Astrocyte (in vitro differentiated cells and primary cell): ENCODE results near the gene ZMYND8. TPM values are rescaled to one million over a fixed set of nuclear protein-coding genes. Genes with fewer than 3 reads are reported as not detected.

Experiments used
- DNase-seq: peaks from one replicate; pipeline ENCODE4 v3.0.0-alpha.2; 2010; ENCODE audit warnings: low read depth
- FAIRE-seq: peaks from 2 replicates; lab custom pipeline; 2011; peaks lifted over from hg19 to GRCh38; lab: Jason Lieb, UNC
- H2AFZ ChIP-seq: 2 replicates; pipeline ENCODE4 v1.6.0; 2012; ENCODE audit warnings: low read depth, low read length, inconsistent platforms
- H3K27ac ChIP-seq: 2 replicates; pipeline ENCODE4 v1.5.1; 2011; ENCODE audit warnings: low read depth, low read length, inconsistent platforms
- H3K27me3 ChIP-seq: 2 replicates; pipeline ENCODE4 v1.6.0; 2011; ENCODE audit warnings: low read length, inconsistent platforms; ENCODE audit not compliant: insufficient read depth
- H3K36me3 ChIP-seq: 2 replicates; pipeline ENCODE4 v1.5.1; 2011; ENCODE audit warnings: low read length, inconsistent platforms; ENCODE audit not compliant: insufficient read depth
- H3K4me1 ChIP-seq: 2 replicates; pipeline ENCODE4 v1.5.1; 2011; ENCODE audit warnings: low read length, inconsistent platforms; ENCODE audit not compliant: insufficient read depth
- H3K4me2 ChIP-seq: 2 replicates; pipeline ENCODE4 v1.6.0; 2012; ENCODE audit warnings: low read length, inconsistent platforms
- H3K4me3 ChIP-seq: 2 replicates; pipeline ENCODE4 v1.5.1; 2011; ENCODE audit warnings: low read depth, mild to moderate bottlenecking, low read length, inconsistent platforms; ENCODE audit not compliant: insufficient read depth
- H3K79me2 ChIP-seq: 2 replicates; pipeline ENCODE4 v1.6.0; 2012; ENCODE audit warnings: mild to moderate bottlenecking, low read length, inconsistent platforms; ENCODE audit not compliant: insufficient read depth
- H3K9ac ChIP-seq: 2 replicates; pipeline ENCODE4 v1.6.0; 2012; ENCODE audit warnings: mild to moderate bottlenecking, low read length, inconsistent platforms
- H3K9me3 ChIP-seq: 2 replicates; pipeline ENCODE4 v1.5.1; 2012; ENCODE audit warnings: low read depth, mild to moderate bottlenecking, low read length, inconsistent platforms; ENCODE audit not compliant: insufficient read depth
- H4K20me1 ChIP-seq: 2 replicates; pipeline ENCODE4 v1.6.0; 2012; ENCODE audit warnings: low read length, inconsistent platforms; ENCODE audit not compliant: insufficient read depth
- H3K27ac Mint-ChIP-seq: one replicate; pipeline ENCODE4 v1.8.0; 2021; ENCODE audit warnings: mild to moderate bottlenecking, mixed read lengths; ENCODE audit not compliant: unreplicated experiment
- H3K27me3 Mint-ChIP-seq: one replicate; pipeline ENCODE4 v1.8.0; 2021; ENCODE audit warnings: low read depth, mixed read lengths; ENCODE audit not compliant: unreplicated experiment
- H3K36me3 Mint-ChIP-seq: one replicate; pipeline ENCODE4 v1.8.0; 2021; ENCODE audit warnings: low read depth, mixed read lengths; ENCODE audit not compliant: unreplicated experiment
- H3K4me1 Mint-ChIP-seq: one replicate; pipeline ENCODE4 v1.8.0; 2021; ENCODE audit warnings: low read depth, mixed read lengths; ENCODE audit not compliant: unreplicated experiment
- H3K4me3 Mint-ChIP-seq: one replicate; pipeline ENCODE4 v1.8.0; 2021; ENCODE audit warnings: mild to moderate bottlenecking, moderate library complexity, mixed read lengths; ENCODE audit not compliant: unreplicated experiment
- H3K9me3 Mint-ChIP-seq: one replicate; pipeline ENCODE4 v1.8.0; 2021; ENCODE audit warnings: mild to moderate bottlenecking, mixed read lengths; ENCODE audit not compliant: unreplicated experiment
- EZH2 ChIP-seq: IDR thresholded peaks from 2 replicates; pipeline ENCODE4 v1.6.1; 2012; ENCODE audit warnings: mild to moderate bottlenecking, low read length, inconsistent platforms; ENCODE audit not compliant: insufficient read depth
- total RNA-seq: library from RNA; stranded (reverse); gene quantifications from 2 replicates; pipeline ENCODE4 v1.2.1, GENCODE V29; 2021
- TF ChIP-seq, protein P1 (sequence below): IDR thresholded peaks from 2 replicates; pipeline ENCODE4 v1.5.1; 2011; ENCODE audit warnings: low read depth, mild to moderate bottlenecking, inconsistent platforms, low read length, moderate library complexity; ENCODE audit not compliant: insufficient read depth

ZMYND8 gene
- total RNA-seq, 1 donor from 2014 or later: 45.8 TPM

DNA sequence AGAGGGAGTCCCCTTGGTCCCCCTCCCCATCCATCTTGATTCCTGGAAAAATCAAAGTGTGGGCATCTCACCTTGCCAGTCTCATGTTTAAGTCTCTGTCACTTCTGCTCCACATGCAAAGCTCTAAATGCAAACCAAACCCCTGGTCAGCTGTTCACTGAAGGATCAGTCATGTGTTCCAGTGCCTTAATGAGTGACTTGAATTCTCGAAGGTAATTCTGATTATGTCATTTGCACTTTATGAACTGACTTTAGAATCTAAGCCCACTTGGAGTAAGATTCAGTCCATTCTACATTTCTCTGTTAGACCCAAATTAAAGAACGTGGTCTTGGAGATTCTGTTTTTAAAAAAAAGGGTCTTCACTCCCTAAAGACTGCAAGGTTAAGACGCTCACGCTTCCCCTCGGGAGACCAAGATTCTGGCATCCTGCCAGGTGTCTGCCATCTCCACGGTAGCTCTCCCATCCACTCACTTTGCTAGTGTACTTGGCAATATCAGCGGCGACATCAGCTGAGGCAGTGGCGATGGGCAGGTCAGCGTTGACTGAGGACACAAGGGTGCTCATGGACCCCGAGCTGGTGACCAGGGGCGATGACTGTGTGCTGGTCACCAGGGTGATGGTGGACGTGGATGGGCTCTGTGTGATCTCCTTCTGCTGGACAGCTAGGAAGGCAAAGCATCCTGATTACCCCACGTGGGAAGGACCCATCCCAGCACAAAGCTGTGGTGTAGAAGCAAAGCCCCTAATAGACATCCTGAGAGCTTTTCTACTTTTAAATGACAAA, 120.5 kb downstream of the ZMYND8 start:
- no peak overlapping the region for H3K4me2 ChIP-seq
- H3K36me3 Mint-ChIP-seq: peaks cover 24% of the 10 kb centered on the region
- H3K4me1 ChIP-seq: peaks cover 10% of the 10 kb centered on the region
- no peaks in the 10 kb centered on the region for H3K9me3 Mint-ChIP-seq
- no peak overlapping the region for H3K27ac Mint-ChIP-seq
- H3K9me3 ChIP-seq: no peaks in the 10 kb centered on the region
- no peak overlapping the region for H3K4me3 ChIP-seq
- H3K79me2 ChIP-seq: no peaks in the 10 kb centered on the region
- no peak overlapping the region for H3K4me3 Mint-ChIP-seq
- no peak for FAIRE-seq
- no peak for TF ChIP-seq EZH2
- TF ChIP-seq, protein P1, sequence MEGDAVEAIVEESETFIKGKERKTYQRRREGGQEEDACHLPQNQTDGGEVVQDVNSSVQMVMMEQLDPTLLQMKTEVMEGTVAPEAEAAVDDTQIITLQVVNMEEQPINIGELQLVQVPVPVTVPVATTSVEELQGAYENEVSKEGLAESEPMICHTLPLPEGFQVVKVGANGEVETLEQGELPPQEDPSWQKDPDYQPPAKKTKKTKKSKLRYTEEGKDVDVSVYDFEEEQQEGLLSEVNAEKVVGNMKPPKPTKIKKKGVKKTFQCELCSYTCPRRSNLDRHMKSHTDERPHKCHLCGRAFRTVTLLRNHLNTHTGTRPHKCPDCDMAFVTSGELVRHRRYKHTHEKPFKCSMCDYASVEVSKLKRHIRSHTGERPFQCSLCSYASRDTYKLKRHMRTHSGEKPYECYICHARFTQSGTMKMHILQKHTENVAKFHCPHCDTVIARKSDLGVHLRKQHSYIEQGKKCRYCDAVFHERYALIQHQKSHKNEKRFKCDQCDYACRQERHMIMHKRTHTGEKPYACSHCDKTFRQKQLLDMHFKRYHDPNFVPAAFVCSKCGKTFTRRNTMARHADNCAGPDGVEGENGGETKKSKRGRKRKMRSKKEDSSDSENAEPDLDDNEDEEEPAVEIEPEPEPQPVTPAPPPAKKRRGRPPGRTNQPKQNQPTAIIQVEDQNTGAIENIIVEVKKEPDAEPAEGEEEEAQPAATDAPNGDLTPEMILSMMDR: no peak
- no peak overlapping the region for H2AFZ ChIP-seq
- H3K27ac ChIP-seq: no peak overlapping the region
- DNase-seq: no peak
- H3K27me3 ChIP-seq: no peaks in the 10 kb centered on the region
- no peak overlapping the region for H3K9ac ChIP-seq
- peaks cover 8% of the 10 kb centered on the region for H3K36me3 ChIP-seq
- H3K4me1 Mint-ChIP-seq: peaks cover 10% of the 10 kb centered on the region
- no peaks in the 10 kb centered on the region for H4K20me1 ChIP-seq
- H3K27me3 Mint-ChIP-seq: no peaks in the 10 kb centered on the region

- Histone ChIP-seq H2AFZ (no peak overlapping the region), H3K4me1 (peaks cover 17% of the 10 kb centered on the region), H3K27me3 (no peaks in the 10 kb centered on the region), H3K36me3 (peaks cover 8% of the 10 kb centered on the region), H3K9me3 (no peaks in the 10 kb centered on the region), H3K4me3 (no peak overlapping the region), H3K9ac (no peak overlapping the region), H3K79me2 (no peaks in the 10 kb centered on the region), H3K27ac (no peak overlapping the region), H3K4me2 (no peak overlapping the region), H4K20me1 (no peaks in the 10 kb centered on the region)
- H3K36me3 Mint-ChIP-seq: peaks cover 24% of the 10 kb centered on the region
- FAIRE-seq (no peak), DNase-seq (no peak)
- H3K9me3 Mint-ChIP-seq: no peaks in the 10 kb centered on the region
- TF ChIP-seq, protein P1: no peak
- no peak for TF ChIP-seq EZH2
- no peak overlapping the region for H3K4me3 Mint-ChIP-seq
- H3K27me3 Mint-ChIP-seq: no peaks in the 10 kb centered on the region
- no peak overlapping the region for H3K27ac Mint-ChIP-seq
- H3K4me1 Mint-ChIP-seq: peaks cover 17% of the 10 kb centered on the region
Observed at GRCh38 chr20:47235111-47235510, 121.4 kb downstream of the ZMYND8 start.
